Right lobe of liver (tissue), 4 donors: ENCODE results near the gene DDA1.

Source experiments
- POLR2A ChIP-seq: fragments of 450-650 bp; IDR thresholded peaks from one replicate; pipeline ENCODE4 v1.6.1; 2017; ENCODE audit warnings: antibody characterized with exemption, mild to moderate bottlenecking
- TF ChIP-seq, protein P1 (sequence below), 4 donors: fragments of 200-600 bp in 3 of 4; fragments of 450-650 bp in 1 of 4; IDR thresholded peaks; one replicate each; pipeline versions ENCODE4 v1.5.1 to v1.8.0; 2016 to 2022; ENCODE audit warnings: antibody characterized with exemption in 4 of 4, mild to moderate bottlenecking in 2 of 4
- donor health status: DM: no; HTN: no; CAD: no.
- donor health status: DM: no; HTN: no; CAD: no.
- donor health status: DM: no; HTN: yes; CAD: no.

DNA sequence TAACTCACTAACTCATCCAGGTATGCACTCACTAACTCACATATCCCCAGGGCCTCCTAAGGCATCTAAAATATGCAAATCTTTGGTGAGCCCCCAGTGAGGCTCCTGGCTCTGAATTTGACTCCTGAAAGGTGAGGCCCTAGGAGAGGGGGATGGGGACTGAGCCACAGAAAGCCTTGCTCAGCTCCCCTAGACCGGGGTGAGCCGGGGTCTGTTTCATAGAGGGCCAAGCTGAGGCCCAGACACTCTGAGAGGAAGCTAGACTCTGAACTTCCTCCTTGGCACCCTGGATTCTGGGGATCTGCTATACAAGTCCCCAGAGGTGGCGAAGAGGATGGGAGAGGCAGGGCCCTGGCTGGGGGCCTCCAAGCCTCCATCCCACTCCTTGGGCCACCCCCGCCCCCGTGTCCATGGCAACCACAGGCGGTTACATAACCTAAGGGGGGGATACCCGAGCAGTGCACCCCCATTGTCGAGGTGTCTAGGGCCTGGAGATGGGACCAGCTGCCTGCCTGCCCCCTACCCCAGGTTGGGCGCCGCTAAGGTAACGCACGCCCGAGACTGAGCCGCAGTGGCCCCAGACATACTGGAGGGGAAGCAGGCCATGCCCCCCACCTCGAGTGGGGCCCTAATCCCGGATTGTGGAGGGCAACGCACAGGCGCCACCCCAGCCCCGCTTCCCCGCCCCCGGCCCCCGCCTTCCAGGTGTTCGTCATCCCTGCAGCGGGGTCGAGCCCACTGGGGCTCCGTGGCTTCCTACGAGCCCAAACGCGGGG is 6.8 kb upstream of the DDA1 start:
- TF ChIP-seq, protein P1, sequence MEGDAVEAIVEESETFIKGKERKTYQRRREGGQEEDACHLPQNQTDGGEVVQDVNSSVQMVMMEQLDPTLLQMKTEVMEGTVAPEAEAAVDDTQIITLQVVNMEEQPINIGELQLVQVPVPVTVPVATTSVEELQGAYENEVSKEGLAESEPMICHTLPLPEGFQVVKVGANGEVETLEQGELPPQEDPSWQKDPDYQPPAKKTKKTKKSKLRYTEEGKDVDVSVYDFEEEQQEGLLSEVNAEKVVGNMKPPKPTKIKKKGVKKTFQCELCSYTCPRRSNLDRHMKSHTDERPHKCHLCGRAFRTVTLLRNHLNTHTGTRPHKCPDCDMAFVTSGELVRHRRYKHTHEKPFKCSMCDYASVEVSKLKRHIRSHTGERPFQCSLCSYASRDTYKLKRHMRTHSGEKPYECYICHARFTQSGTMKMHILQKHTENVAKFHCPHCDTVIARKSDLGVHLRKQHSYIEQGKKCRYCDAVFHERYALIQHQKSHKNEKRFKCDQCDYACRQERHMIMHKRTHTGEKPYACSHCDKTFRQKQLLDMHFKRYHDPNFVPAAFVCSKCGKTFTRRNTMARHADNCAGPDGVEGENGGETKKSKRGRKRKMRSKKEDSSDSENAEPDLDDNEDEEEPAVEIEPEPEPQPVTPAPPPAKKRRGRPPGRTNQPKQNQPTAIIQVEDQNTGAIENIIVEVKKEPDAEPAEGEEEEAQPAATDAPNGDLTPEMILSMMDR (IDR thresholded peaks at IDR 0.05) = no peak
- no peak for TF ChIP-seq POLR2A
